ENCODE data around the gene ALDH1A2.

ALDH1A2 gene

GRCh38 chr15:57946491-57947048 is 118.9 kb downstream of the ALDH1A2 start:
- no peak overlapping the region for H3K4me3 ChIP-seq (replicated peaks; ENCODE audit: low read depth, low read length)
- no peak for DNase-seq (ENCODE audit: low read depth)
- no peak for TF ChIP-seq CTCF (IDR thresholded peaks at IDR 0.05; ENCODE audit: low read length, missing control alignments)

- no peak for TF ChIP-seq CTCF (IDR thresholded peaks at IDR 0.05; ENCODE audit: low read length, missing control alignments)
- H3K4me3 ChIP-seq (replicated peaks; ENCODE audit: low read depth, low read length) = no peak overlapping the region
- DNase-seq (ENCODE audit: low read depth) = no peak
Observed at GRCh38 chr15:57945616-57946015, 119.9 kb downstream of the ALDH1A2 start.

- H3K4me3 ChIP-seq (replicated peaks; ENCODE audit: low read depth, low read length) = no peak overlapping the region
- no peak for TF ChIP-seq CTCF (IDR thresholded peaks at IDR 0.05; ENCODE audit: low read length, missing control alignments)
- no peak for DNase-seq (ENCODE audit: low read depth)
Observed at GRCh38 chr15:57943754-57944420, 121.6 kb downstream of the ALDH1A2 start.

- no peak overlapping the region for H3K4me3 ChIP-seq (replicated peaks; ENCODE audit: low read depth, low read length)
- TF ChIP-seq CTCF (IDR thresholded peaks at IDR 0.05; ENCODE audit: low read length, missing control alignments) = no peak
- no peak for DNase-seq (ENCODE audit: low read depth)
Observed at GRCh38 chr15:57943171-57943570, 122.3 kb downstream of the ALDH1A2 start.

DNA sequence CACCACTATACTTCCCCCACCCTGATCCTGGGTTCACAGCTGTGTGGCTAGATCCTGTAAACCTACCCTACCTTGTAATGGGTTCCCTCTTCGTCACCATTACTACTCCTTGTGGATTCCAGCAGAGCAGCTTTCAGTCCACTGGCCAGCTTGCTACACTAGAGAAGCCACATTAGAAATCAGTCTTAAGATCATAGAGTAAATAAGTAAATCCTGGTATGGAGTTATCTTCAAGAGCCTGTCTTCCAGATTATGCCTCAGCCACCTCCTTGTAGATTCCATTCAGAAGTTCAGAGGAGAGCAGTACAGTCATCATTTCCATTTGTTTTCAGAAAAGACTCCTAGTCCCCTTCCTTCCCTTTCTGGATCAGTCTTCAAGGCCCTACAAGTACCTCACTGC is 123.7 kb downstream of the ALDH1A2 start:
- TF ChIP-seq CTCF (IDR thresholded peaks at IDR 0.05; ENCODE audit: low read length, missing control alignments) = no peak
- no peak overlapping the region for H3K4me3 ChIP-seq (replicated peaks; ENCODE audit: low read depth, low read length)
- no peak for DNase-seq (ENCODE audit: low read depth)

DNA sequence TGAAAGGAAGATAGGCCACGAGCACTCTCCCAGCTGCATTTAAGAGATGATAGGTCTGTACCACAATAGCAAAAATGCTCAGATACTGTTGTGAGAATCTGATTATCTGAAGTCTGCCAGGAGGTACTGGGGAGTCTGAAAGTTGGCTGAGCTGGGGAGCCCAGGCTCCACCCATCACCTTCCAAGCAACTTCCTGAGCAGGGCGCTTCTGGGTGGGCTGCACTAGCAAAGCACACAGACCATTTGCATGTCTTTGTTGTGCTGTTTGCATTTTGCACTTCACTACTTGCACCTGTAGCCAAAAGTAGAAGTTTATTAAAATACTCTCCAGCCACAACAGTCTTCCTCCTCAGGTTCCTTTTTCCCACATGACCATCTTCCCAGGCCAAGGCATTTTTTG is 133.2 kb downstream of the ALDH1A2 start:
- no peak for TF ChIP-seq CTCF (IDR thresholded peaks at IDR 0.05; ENCODE audit: low read length, missing control alignments)
- H3K4me3 ChIP-seq (replicated peaks; ENCODE audit: low read depth, low read length) = no peak overlapping the region
- no peak for DNase-seq (ENCODE audit: low read depth)

GRCh38 chr15:57931570-57931969 is 133.9 kb downstream of the ALDH1A2 start:
- H3K4me3 ChIP-seq (replicated peaks; ENCODE audit: low read depth, low read length) = no peak overlapping the region
- no peak for TF ChIP-seq CTCF (IDR thresholded peaks at IDR 0.05; ENCODE audit: low read length, missing control alignments)
- DNase-seq (ENCODE audit: low read depth) = no peak
